HG02970 (cell line): Measurements from ENCODE around the gene LRPAP1.
"Not testable (repeated sequence)": the region's sequence is repeated elsewhere in the genome, so short reads cannot be mapped to it uniquely, and the experiment has no call there.

ENCODE experiments used
- ATAC-seq: cut with Tn5 transposase; IDR thresholded peaks from one replicate; pipeline ENCODE4 v1.9.1; 2021; ENCODE audit warnings: mild to moderate bottlenecking, moderate library complexity, moderate number of reproducible peaks; ENCODE audit not compliant: unreplicated experiment, low FRiP score

Gene LRPAP1

GRCh38 chr4:3531879-3532750 lies at the start of gene LRPAP1:
Gene LRPAP1, minus strand, starts transcription at chr4:3532422. Its CDS starts 10 bp downstream, at chr4:3532412.
- ATAC-seq = peak; percentile 84

DNA sequence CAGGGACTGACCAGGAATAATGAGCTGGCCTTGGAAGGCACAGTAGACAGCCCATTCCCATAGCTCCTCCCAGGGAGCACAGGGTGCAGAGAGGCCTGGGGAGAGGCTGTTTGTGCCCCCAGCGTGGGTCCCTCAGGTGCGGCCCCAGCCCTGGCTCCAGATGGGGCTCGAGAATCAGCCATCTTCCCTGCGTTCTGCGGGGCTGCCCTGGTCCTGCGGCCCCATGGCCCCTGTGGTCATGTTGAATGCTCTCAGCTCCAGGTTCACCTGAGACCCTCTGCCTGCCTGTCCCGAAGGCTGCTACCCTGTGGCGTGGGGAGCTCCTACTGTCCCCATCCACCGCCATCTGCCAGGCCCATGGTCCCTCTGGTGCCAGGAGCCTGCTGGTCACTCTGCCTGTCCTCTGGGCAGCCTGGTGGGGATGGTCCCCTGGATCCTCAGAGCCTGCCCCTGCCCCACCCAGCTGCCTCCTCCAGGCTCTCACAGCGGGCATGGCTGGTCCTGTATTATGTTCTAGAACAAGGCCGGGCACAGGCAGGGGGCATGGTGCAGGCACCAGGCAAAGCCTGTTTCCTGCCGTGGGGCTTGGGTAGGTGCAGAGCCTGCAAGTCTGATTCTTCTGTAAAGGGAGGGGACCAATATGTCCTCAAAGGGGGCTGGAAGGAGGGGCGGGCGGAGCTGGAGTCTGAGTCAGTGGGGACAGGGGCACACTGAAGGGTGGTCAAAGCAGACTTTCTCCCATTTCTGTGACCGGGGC lies 49.3 kb upstream of the LRPAP1 start:
- ATAC-seq = not testable (repeated sequence)

DNA sequence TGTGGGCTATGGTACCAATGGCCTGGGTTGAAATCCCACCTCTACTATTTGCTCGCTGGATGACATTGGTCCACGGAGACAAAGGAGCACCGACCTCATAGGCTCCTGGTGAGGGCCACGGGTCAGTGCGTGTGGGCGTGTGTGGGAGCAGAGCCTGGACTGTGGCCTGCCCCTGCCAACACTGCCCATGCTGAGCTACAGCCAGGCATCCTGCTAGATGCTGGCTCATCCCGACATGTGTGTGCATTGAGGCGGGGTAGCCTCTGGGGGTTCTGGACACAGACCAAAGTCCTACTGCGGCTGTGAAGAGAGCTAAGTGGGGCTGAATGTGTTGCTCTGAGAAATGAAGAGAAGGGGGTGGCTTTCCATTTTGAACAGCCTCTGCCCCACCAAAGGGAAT lies 48.6 kb upstream of the LRPAP1 start:
- not testable (repeated sequence) for ATAC-seq

DNA sequence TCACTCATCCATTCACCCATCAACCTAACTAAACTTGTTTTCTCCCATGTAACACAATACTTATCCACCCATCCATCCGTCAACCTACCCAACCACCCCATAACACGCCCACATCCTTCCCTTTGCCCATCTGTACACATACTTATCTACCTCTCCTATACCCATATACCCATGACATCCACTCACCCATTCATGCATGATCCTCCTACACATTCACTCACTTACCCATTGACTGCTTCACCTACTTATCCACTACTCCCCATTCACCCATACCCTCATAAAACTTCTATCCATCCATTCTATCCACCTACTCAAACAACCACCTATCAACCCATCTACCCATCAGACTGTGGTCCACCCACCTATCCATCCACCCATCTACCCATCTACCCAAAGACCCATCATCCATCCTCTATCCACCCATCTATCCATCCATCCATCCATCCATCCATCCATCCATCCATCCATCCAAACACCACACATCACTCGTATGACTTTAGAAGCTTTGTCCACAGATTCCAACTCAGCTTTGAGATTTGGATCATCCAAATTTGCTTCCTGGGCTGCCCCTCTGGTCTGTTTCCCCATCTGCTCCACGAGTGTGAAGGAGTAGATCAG lies 46.4 kb upstream of the LRPAP1 start:
- not testable (repeated sequence) for ATAC-seq

GRCh38 chr4:3578052-3578451 lies 45.8 kb upstream of the LRPAP1 start:
- not testable (repeated sequence) for ATAC-seq

GRCh38 chr4:3577208-3577892 lies 45.1 kb upstream of the LRPAP1 start:
- ATAC-seq = not testable (repeated sequence)

GRCh38 chr4:3576533-3577207 lies 44.4 kb upstream of the LRPAP1 start:
- not testable (repeated sequence) for ATAC-seq

DNA sequence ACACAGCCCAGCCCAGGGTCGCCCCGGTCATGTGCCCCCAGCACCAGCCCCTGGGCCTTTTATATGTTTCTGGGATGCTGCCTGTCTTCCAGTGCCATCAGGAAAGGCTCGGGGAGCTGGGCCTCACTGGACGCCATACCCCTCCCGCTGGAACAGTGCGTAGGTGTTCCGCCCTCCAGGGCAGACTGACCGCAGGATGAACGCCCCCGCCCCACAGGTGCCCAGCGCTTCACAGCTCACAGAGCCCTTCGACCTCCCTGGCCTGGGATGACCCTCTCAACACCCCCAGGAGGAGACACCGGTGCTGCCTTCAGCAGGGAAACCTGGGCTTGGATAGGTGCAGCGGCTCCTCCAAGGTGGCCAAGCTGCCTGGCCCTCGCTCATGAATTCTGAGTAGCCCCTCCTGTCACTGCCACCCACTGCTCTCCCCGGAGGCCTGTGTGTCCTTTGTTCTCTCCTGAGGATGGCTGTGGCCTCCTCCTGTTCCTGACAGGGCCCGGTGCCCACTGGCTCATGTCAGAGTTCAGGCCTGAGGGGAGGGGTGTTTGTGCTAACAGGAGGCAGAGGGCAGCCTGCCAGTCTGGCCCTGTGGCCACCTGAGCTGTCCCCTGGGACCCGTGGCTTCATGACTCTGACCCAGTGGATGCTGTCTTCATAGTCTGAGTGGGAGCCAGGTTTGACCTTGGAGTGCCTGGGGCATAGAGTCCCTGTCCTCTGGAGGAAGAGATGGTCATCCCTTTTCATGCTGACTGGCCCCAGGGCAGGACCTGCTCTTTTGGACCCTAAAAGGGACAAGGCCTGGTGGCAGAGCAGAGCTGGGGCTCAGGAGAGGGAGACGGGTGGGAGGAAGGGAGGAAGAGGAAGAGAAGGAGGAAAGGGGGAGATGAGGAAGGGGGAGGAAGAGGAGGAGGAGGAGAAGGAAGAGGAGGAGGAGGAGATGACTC lies 43.5 kb upstream of the LRPAP1 start:
- not testable (repeated sequence) for ATAC-seq

GRCh38 chr4:3574865-3575264 lies 42.6 kb upstream of the LRPAP1 start:
- ATAC-seq = not testable (repeated sequence)

- ATAC-seq = not testable (repeated sequence)
Observed at GRCh38 chr4:3574346-3574745, 42.1 kb upstream of the LRPAP1 start.

- no peak for ATAC-seq
Observed at GRCh38 chr4:3573131-3573530, 40.9 kb upstream of the LRPAP1 start.

- no peak for ATAC-seq
Observed at GRCh38 chr4:3572363-3572762, 40.1 kb upstream of the LRPAP1 start.

DNA sequence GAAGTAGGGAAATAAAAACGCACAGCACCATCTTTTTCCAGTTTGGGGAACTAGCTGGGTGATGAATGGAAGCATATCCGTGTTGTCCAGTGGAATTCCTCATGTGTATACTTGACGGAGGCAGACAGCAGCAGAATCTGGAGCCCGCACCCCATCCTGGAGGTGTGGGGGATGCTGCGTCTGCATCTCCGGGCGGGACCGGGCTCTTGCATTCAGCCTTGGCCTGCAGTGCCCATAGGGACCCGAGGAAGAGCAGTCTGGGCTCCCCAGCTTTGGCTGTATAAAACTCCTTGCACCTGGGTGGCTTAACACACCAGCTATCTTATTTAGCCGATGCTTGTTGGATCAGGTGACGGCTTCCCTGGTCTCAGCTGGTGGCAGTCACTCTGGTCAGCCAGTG lies 39.7 kb upstream of the LRPAP1 start:
- ATAC-seq = no peak

- not testable (repeated sequence) for ATAC-seq
Observed at GRCh38 chr4:3570923-3571322, 38.7 kb upstream of the LRPAP1 start.

DNA sequence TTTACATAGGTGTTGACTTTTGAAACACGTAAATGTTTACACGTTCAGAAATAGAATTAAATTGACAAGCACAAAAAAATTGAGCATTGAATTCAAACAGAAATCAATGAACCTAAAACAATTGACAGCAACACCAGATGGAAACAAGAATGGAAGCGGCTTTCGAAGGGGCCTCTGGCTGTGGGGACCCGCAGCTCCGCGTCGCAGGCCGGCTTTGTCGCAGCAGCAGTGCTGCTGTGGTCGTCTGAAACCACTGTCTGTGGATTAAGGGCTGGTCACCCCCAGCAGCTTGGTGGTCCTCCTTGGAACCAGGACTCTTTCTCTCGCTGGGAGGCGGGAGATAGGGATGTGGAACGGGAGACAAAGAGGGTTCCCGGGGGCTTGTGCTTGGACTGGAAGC lies 37.4 kb upstream of the LRPAP1 start:
- ATAC-seq = not testable (repeated sequence)

- ATAC-seq = not testable (repeated sequence)
Observed at GRCh38 chr4:3566701-3567100, 34.5 kb upstream of the LRPAP1 start.

DNA sequence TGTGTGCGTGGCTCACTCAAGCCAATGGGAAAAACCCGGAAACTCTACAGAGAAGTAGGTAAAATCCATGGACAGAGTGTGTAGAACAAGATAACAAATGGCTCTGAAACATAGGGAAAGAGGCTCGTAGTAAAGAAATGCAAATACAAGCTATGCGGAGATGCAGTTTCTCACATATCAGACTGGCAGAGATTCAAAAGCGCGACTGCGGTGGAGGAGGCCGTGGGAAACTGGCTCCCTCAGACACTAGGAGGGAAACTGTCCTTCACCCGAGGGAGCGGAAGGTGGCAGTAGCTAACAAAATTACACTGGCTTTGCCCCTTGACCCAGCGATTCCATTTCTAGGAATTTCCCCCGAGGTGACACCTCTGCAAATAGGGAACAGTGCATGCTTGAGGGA lies 34.1 kb upstream of the LRPAP1 start:
- ATAC-seq = not testable (repeated sequence)

DNA sequence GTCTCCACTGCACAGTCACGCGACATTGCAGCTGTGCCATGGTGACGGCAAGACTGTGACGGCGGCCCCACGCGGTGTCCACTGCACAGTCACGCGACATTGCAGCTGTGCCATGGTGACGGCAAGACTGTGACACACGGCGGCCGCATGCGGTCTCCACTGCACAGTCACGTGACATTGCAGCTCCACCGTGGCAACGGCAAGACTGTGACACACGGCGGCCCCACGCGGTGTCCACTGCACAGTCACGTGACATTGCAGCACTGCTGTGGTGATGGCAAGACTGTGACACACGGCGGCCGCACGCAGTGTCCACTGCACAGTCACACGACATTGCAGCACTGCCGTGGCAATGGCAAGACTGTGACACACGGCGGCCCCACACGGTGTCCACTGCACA lies 32.7 kb upstream of the LRPAP1 start:
- ATAC-seq = not testable (repeated sequence)

DNA sequence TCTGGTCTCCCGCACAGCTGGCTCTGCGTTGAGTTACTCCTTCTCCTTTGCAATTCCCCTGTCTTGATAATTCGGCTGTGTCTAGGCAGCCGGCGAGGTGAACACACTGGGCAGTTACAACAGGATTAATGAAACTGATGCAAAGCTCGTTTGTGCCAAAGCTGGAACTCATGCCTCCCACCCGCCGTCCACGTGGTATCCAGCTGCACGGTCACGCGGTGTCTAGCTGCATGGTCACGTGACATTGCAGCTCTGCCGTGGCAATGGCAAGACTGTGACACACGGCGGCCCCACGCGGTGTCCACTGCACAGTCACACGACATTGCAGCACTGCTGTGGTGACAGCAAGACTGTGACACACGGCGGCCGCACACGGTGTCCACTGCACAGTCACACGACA lies 31.2 kb upstream of the LRPAP1 start:
- ATAC-seq = no peak
